Renal cortex interstitium (tissue), 11 donors: Measurements from ENCODE around the gene NPM1. TPM values are rescaled to one million over a fixed set of nuclear protein-coding genes. Genes with fewer than 3 reads are reported as not detected.
"Not testable (repeated sequence)": the region's sequence is repeated elsewhere in the genome, so short reads cannot be mapped to it uniquely, and the experiment has no call there.

Source experiments
- DNase-seq, 11 donors: peaks; one replicate each; pipeline ENCODE4 v3.0.0-alpha.2; 2013; ENCODE audit warnings: low read depth in 9 of 11, low spot score in 4 of 11; ENCODE audit errors: extremely low read depth in 1 of 11
- polyA plus RNA-seq, 3 donors: library from polyadenylated mRNA; unstranded; fragments of 120-200 nt; gene quantifications; one replicate each; pipeline ENCODE4 v1.2.1, GENCODE V29; 2013; ENCODE audit not compliant: insufficient read length in 3 of 3

NPM1 gene
- polyA plus RNA-seq, 3 donors, result 1,646 to 1,969 (median 1,849) TPM

GRCh38 chr5:171397190-171397589 lies 9.5 kb downstream of the NPM1 start:
- DNase-seq, result no peak

- DNase-seq, result no peak
Observed at GRCh38 chr5:171397599-171397998, 9.9 kb downstream of the NPM1 start.

DNA sequence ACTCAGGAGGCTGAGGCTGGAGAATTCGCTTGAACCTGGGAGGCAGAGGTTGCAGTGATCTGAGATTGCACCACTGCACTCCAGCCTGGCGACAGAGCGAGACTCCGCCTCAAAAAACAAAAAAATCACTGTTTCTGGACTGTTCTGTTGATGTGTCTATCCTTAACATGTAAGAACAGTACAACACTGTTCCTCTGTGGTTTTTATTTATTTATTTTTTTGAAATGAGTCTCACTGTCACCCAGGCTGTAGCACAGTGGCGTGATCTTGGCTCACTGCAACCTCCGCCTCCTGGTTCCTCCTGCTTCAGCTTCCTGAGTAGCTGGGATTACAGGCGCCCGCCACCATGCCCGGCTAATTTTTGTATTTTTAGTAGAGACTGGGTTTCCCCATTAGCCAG lies 11.0 kb downstream of the NPM1 start:
- DNase-seq, result not testable (repeated sequence)

GRCh38 chr5:171400169-171400568 lies 12.5 kb downstream of the NPM1 start:
- no peak for DNase-seq

DNA sequence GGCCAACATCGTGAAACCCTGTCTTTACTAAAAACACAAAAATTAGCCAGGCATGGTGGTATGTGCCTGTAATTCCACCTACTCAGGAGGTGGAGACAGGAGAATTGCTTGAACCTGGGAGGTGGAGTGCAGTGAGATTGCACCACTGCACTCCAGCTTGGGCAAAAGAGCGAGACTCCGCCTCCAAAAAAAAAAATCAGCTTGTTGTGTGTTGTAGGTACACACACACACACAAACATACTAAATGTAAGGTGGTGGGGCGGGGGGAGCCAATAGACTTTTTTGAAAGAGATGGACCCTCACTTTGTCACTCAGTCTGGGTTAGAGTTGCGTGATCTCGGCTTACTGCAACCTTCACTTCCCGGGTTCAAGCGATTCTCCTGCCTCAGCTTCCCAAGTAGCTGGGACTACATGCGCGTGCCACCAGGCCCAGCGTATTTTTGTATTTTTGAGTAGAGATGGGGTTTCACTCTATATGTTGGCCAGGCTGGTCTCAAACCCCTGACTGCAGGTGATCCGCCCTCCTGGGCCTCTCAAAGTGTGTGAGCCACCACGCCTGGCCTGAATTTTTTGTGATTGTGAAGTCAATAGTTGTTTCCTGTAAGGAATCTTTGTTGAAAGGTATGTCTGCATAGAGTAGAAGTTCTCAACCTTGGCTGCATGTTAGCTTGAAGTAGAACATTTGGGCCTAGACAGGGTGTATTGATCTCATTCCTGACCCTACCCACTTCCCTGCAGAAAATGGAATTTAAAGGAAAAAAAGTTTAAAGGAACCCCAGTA lies 13.7 kb downstream of the NPM1 start:
- no peak for DNase-seq

GRCh38 chr5:171402751-171403150 lies 15.1 kb downstream of the NPM1 start:
- not testable (repeated sequence) for DNase-seq

GRCh38 chr5:171405615-171406014 lies 18.0 kb downstream of the NPM1 start:
- no peak for DNase-seq

DNA sequence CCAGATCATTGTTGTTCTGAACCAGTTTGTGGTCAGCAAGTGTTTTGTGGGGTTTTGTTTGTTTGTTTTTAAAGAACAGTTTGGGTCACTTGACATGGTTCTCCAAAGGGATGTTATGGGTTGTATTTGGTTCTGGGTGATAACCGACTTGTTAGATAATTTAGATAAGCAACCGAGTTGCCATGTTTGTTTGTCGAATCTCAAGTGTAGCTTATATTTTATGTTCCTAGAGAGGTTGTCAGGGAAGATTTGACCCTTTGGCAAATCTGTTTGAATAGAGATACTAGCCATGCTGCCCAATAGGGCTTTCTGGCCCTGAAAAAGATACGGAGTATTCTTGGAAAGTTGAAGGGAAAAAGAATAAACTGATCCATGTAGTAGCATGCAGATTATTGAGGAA lies 19.6 kb downstream of the NPM1 start:
- DNase-seq, result no peak

DNA sequence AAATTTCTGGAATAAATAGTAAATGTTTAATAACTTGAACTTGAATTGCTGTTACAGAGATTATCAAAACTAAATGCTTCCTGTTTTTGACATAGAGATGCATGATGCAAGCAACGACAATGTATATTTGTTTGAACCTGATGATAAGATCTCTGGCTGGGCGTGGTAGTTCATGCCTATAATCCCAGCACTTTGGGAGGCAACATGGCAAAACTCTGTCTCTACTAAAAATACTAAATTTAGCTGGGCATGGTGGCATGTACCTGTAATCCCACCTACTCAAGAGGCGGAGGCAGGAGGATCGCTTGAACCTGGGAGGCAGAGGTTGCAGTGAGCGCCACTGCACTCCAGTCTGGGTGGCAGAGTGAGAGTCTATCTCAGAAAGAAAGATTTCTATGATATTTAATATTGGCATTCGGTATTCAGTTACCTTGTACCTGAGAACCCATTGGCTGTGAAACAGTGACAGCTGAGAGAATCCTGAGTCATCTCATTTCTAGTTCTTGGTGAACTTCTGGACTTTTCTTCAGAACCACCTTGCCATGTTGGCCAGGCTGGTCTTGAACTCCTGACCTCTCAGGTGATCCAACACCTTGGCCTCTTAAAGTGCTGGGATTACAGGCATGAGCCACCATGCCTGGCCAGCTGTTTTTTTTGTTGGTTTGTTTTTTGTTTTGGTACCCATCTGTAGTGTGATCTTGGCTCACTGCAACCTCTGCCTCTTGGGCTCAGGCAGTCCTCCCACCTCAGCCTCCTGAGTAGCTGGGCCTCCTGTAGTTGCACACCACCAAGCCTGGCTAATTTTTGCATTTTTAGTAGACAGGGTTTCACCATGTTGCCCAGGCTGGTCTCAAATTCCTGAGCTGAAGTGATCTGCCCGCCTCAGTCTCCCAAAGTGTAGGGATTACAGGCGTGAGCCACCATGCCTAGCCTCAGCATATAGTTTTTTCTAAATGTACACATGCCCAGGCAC lies 21.8 kb downstream of the NPM1 start:
- no peak for DNase-seq

- DNase-seq, result no peak
Observed at GRCh38 chr5:171410181-171410580, 22.5 kb downstream of the NPM1 start.

DNA sequence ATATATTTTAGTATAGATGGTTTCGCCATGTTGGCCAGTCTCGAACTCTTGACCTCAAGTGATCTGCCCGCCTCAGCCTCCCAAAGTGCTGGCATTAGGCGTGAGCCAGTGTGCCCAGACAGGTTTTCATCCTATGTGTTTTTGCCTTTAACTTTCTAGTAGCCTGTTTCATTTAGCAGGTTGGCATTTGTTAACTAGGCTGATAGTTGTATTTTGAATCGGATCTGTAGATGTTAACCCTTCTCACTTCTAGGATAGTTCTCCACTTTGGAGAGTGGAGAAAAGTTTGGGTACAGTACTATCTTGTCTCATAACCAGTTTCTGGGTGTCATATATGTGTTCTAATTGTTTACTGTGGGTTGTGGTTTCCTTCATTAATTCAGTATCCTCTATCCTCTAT lies 24.5 kb downstream of the NPM1 start:
- DNase-seq, result no peak

- no peak for DNase-seq
Observed at GRCh38 chr5:171413153-171413910, 25.7 kb downstream of the NPM1 start.

DNA sequence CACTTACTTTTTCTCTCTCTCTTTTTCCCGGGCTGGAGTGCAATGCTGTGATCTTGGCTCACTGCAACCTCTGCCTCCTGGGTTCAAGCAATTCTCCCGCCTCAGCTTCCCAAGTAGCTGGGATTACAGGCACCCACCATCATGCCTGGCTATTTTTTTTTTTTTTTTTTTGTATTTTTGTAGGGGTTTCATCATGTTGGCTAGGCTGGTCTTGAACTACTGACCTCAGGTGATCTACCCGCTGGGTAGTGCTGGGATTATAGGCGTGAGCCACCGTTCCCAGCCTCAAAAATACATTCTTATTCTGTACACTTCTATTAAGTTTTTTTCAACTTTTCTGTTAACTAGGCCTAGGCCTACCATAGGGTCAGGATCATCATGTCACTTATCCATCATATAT lies 26.3 kb downstream of the NPM1 start:
- not testable (repeated sequence) for DNase-seq

- DNase-seq, result no peak
Observed at GRCh38 chr5:171415115-171415730, 27.6 kb downstream of the NPM1 start.

- DNase-seq, result no peak
Observed at GRCh38 chr5:171416160-171417049, 28.8 kb downstream of the NPM1 start.

GRCh38 chr5:171418316-171418981 lies 30.8 kb downstream of the NPM1 start:
- peak; percentile 65 to 83 (median 76) for DNase-seq

DNA sequence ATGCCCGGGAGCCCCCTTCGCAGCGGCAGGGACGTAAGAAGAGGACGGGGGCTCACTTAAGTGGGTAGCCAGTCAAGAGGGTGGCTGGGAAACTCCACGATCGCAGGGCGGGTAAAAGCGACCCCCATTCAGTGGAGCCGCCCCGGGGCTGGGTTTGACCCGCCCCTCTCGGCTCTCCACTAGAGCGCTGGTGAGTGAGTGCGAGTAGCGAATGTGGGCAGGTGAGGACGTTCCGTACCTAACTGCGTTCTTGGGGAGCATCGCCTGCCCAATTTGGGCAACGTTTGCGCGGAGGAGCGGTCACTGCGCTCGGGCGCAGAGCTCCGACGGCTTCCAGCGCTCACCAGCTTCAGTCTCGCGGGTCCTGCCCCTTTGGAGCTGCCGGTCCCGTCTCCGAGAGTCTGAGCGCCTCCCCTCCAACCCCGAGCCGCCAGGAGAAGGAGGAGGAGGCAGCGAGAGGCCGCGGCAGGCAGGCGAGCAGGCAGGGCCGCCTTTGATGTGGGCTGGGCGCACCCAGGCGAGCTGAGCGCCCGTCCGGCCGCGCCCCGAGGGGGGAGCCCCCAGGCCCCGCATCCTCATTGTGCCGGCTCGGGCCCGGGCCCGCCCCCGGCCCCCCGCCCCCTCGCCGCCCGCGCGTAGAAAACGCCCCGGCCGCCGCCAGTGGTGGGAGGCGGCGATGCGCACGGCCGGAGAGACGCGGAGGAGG lies 31.5 kb downstream of the NPM1 start, which contains the start of gene FGF18:
TSS of gene FGF18 (plus strand) at position 666 of the 706 bp plus-strand sequence. CDS start 553 bp downstream, outside the sequence.
- DNase-seq, result peak in 4 of 11 donors; percentile 32 to 54 (median 48)
